SKM-1 treated with dmso at 0.1 percent for 144 hours (cell line): Measurements from ENCODE around the gene JPH3.
A peak's percentile ranks its signal among the peaks of the same experiment; 100 is the strongest.

Experiments
- DNase-seq: peaks from one replicate; lab custom pipeline; 2025; ENCODE audit not compliant: unreplicated experiment; lab: John Stamatoyannopoulos, UW

The JPH3 gene

DNA sequence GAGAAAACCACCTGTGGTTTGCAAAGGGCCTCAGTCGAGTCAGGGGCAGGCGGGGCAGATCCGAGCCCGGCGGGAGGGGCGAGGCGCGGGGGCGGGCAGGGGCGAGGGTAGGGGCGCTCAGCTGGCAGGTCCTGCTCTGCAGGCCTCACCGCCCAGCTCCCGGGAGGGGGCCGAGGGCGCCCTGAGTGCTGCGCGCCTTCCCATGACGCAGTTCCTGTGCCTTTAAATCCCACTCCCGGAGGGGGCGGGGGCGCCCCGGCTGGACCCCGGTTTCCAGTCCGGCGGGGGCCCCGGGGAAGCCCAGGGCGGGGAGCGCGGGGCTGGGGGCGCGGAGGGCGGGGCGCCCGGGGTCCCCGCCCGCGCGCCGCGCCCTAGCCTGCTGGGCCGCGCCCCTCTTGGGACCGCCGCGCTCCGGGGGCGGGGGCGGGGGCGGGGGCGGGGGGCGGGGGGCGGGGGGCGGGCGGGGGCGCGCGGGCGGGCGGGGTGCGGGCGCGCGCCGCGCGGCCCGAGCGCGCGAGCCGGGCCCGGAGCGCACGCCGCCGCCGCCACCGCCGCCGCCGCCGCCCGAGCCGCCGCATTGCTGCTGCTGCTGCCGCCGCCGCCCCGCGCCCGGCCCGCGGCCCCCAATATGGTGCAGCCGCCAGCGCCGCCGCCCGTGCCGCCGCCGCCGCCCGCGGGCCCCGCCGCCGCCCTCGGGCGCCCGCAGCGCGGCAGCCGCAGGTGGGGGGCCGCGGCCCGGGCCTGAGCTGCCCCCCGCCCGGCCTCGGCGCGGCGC, at the start of gene JPH3:
Gene JPH3 (plus strand): TSS at position 508 of the 775 bp plus-strand sequence. CDS start 639 bp downstream, outside the sequence.
- no peak for DNase-seq

DNA sequence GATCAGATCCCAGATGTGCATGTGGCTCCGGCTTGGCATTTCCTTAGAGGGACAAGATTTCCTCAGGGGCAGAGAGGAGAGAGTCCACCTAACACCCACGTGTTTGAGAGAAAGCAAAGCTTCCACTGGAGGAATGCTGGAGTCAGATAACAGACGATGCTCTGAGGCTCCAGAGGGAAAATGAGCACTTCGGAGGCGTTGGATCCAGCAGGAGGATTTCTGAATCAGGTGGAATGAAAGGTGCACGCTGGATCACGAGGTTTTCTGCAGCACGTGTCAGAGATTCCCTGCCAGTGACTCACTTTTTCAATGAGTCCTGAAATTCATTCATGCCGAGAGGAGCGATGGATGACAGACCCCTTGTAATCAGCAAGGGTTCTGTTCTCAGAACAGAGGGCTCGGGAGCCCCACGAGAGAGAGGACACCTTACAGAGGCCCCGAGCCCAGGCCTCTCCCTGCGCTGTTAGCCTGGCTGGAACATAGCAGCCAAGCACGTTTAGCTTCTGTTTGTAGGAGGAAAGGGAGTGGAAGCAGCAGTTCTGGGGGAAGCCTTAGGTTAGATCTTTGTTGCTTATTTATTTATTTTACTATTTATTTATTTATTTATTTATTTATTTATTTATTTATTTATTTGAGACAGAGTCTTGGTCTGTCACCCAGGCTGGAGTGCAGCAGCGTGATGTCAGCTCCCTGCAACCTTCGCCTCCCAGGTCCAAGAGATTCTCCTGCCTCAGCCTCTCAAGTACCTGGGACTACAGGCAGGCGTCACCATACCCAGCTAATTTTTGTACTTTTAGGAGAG, 49.3 kb upstream of the JPH3 start:
- no peak for DNase-seq

DNA sequence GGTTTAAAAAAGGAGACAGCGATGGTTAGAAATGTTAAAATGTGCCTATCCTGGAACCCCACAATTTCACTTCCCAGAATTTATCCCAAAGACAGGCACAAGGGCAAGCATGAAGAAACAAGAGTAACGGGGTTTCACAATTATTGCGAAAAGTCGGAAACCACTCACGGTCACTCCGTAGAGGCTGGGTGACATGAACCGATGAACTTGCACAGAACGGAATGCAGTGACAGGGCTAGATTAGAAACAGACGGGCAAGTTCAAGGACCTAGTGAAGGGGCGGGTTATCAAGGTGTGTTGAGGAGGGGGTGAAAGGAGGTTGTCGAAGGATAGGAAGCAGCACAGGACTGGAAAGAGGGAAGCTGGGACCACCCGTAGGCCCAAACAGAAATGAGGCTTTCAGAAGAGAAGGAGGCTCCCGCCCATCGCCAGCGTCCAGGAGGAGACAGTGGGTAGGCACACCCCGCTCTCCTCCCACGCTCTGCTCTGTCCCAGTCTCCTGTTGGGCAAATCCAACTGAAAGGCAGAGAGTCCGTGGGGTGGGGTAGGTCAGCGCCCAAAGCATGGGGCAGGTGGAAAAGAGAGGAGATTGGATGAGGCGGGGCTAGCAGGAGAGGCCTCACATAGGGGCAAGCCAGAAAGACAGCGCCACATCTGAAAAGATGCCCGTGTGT, 47.4 kb upstream of the JPH3 start:
- peak; percentile 23 for DNase-seq

DNA sequence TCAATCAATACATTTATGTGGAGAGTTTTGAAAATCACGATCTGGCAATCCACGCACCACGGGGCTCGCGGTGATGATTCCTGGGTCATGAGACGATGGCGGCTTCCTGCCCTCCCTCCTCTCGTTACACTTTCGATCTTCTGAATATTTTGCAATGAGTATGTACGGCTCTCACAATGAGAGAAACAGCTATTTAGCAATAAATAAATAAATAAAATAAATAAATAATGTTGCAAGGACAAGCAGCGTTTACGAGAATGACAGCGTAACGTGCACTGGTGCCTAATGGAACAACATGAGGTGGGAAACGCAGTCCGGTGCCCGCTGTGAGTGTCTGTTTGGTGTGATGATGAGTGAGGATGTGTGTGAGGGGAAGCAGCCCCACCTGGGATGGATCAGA, 46.7 kb upstream of the JPH3 start:
- no peak for DNase-seq

DNA sequence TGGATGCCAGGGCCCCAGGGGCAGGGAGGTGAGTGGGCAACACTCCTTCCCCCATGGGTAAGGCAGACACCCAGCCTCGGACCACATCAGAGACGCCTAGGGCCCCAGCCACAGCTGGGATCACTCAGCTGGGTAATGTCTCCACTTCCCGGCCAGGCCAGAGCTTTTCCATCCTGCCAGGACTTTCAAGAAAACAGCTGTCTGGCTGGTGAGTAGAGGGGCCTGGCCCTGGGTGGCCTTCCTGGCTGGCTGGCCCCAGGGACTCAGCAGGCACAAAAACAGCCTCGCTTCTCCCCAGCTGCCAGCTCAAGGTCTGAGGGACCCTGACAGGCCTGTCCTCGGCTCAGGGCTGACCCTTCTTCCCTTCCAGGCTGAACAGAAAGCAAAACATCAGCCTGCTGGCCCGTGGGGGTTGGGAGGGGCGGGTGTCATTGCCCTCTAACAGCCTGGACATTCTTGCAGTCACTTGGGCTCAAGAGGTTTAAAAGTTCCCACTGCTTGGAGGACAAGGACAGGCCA, 45.3 kb upstream of the JPH3 start:
- no peak for DNase-seq

DNA sequence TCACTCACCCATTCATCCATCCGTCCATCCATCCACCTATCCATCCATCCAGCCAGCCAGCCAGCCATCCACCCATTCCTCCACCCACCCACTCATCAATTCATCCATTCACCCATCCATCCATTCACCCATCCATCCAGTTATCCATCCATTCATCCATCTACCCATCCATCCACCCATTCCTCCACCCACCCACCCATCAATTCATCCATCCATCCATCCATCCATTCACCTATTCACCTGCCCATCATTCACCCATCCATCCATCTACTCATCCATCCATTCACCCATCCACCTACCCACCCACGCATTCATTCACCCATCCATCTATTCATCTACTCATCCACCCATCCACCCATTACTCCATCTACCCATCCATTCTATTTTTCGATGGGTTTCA, 43.6 kb upstream of the JPH3 start:
- DNase-seq, result no peak

DNA sequence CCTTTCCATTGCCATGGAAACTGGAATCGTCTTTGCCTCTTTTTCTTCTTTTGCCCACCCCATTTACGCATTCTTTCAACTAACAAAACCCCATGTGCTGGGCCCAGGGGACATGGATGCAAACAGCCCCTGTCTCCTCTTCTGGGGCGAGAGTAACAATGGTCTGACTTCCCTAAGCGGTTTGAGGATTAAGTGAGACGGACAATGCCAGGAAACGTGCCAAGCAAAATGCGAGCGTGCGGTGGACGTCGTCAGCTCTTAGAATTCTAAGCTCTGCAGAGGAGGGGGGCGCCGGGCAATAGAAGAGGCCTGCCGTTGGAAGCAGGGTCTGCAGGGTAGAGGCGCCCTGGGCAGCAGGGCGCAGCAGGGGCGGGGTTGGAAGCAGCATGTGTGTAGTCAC, 42.4 kb upstream of the JPH3 start:
- no peak for DNase-seq

DNA sequence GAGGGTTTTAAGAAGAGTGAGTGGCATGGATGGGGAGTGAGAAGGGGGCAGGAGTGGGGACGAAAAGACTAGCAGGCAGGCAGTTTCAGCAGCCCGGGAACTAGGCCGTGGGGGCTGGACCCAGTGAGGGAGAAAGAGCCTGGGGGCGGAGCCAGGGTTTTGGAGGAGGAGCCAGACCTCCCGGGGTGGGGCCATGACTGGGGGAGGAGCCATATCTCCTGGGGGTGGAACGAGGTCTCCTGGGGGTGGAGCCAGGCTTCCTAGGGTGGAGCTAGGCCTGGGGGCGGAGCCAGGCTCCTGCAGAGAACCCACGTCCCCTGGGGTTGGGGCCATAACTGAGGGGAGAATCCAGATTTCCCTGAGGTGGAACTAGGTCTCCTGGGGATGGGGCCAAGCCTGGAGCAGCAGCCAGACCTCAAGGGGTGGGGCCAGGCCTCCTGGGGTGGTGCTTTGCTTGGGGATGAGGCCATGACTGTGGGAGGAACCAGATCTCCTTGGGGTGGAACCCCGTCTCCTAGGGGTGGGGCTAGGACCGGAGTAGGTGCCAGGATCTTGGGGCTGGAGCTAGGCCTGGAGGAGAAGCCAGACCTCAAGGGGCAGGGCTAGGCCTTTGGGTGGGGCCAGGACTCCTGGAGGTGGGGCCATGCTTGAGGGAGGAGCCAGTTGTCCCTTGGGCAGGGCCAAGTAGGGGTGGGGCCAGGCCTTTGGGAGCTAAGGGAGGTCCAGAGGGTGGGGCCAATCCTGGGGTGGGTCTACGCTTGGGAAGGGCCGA, 41.7 kb upstream of the JPH3 start:
- no peak for DNase-seq

DNA sequence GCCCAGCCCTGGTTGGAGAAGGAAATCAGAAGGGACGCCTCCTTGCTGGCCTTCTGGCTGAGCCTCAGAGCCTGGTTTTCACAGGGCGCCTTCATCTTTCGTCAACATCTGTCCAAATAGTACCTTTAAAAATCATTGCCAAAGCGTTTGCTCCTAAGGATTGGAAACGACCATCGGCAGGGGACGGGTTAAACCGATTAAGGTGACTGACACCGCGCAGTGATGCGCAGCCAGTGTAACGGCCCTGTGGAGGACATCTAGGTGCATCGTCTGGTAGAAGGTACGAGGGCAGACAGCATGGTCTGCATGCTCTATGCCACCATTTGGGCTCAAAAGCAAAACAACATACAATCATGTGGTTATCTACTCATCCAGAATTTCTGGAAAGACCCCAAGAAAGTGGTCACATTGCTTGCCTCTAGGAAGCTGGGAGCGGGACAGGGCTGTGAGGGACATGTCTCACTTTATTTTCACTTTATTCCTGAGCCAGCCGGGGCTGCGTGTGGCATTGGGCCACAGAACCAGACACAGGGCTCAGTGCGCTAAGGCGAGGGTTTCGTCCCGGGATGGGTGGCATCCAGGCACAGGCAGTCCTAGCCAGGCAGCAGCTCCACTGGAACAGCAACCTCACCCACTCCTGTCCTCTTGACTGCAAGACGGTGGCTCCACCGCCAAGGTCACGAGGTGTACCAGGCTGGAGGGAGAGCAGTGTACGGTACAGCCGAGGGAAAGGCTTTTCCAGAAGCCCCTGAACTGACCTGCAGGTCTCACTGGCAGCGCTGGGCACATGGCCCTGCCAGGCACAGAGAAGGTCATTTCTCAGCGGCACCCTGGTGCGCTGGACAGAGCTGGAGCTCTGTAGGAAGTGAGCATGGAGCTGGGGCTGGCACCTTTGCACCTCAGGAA, 40.9 kb upstream of the JPH3 start:
- DNase-seq, result no peak

DNA sequence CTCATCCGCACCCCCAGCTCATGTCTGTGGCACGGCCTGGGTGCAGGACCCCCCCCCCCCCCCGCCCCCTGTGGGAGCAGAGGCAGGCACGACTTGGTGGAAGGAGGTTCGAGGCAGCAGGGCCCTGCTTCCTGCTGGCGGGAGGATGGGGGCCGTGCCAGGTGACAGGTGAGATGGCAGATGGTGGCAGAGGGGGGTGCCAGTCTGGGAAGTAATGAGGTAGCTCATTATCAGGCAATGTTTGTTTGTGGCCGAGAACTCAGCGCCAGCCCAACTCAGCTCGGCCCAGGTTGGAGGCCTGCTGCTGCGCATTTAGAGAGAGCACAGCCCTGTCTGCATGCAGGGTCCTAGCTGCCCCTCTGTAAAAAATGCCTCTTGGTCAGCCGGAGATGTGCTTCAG, 40.1 kb upstream of the JPH3 start:
- no peak for DNase-seq

DNA sequence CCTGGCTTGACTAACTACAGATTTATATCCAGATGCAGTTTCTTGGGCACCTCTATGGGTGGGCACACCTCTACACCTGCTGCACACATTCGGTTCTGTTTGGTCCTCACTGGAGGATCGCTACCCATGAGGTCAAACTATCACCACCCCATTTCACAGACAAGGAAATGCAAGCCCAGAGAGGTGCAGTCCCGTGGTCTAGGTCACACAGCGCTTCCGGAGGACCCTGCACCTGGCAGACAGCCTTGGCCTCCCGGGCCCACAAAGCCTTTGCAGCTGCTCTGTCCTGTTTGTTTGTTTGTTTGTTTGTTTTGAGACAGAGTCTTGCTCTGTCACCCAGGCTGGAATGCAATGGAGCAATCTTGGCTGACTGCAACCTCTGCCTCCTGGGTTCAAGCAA, 39.3 kb upstream of the JPH3 start:
- DNase-seq, result no peak

DNA sequence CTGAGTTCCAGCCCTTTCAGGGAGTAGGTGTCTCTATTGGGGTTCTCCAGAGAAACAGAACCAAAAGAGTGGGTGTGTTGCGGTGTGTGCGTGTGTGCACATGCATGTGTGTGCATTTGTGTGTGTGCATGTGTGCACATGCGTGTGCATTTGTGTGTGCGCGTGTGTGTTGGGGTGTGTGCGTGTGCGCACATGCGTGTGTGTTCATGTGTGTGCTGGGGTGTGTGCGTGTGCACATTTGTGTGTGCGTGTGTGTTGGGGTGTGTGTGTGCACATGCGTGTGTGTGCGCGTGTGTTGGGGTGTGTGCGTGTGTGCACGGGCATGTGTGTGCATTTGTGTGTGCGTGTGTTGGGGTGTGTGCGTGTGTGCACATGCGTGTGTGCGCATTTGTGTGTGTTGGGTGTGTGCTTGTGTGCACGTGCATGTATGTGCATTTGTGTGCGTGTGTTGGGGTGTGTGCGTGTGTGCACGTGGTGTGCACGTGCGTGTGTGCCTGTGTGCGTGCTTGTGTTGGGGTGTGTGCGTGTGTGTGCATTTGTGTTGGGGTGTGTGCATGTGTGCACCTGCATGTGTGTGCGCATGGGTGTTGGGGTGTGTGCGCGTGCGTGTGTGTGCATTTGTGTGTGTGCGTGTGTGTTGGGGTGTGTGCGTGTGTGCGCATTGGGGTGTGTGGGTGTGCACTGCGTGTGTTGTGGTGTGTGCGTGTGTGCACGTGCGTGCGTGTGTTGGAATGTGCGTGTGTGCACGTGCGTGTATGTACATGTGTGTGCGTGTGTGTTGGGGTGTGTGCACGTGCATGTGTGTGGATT, 38.4 kb upstream of the JPH3 start:
- no peak for DNase-seq

DNA sequence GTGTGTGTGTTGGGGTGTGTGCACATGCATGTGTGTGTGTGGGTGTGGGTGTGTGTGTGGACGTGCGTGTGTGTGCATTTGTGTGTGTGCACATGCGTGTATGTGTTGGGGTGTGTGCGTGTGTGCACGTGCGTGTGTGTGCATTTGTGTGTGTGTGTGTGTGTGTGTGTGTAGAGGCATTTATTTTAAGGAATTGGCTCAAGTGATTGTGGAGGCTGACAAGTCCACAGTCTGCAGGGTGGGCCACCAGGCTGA, 37.9 kb upstream of the JPH3 start:
- no peak for DNase-seq

DNA sequence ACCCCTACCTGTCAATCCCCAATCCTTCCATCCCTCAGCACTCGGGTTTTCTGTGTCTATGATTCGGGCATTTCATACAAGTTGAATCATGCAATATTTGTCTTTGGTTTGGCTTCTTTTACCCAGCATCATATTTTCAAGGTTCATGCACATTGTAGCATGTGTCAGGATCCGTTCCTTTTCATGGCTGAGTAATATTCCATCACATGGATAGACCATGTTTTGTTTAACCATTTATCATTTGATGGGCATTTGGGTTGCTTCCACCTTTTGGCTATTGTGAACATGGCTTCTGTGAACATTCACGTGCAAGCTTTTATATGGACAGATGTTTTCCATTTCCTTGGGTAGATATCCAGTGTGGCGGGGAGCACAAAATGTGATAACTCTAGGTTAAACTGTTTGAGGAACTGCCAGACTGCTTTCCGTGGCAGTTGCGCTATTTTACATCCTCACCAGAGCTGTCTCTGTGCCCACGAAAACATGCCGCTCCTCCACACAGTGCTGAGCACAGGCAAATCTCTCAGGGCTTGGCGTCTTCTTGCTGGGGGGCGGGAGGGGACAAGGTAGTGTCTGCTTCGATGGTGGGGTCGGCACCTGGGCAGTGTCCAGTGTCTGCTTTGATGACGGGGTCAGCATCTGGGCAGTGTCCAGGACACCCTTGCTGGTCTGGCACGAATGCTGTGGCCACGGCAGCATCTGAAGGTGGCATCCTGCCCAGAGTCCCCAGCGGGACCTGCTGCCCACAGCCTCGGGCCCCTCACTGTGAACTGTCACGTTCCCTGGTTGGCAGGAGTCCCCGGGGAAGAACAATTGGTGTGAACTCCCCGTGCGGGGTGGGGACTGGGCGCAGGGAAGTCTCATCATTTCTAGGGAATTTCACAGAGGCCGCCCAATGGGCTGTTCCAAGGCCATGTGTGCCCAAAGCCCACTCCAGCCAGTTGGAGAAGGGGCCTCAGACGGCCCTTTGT, 32.4 kb upstream of the JPH3 start:
- DNase-seq, result no peak

DNA sequence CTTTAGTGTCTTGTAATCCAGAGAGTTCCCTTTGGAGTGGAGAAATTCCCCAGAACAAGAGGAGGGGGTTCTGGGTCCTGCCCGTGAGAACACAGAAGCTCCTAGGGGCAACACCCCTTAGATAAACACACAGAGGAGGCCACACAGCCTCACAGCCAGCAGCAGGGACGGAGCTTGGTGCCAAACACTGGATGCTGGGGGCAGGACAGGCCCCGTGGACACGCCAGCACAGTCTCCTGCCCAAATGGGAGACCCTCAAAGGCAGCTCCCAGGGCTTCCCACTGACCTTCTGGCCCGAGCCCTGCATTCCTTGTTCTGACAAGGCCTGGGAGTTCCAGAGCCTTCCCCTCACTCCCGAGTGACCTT, 31.8 kb upstream of the JPH3 start:
- no peak for DNase-seq

DNA sequence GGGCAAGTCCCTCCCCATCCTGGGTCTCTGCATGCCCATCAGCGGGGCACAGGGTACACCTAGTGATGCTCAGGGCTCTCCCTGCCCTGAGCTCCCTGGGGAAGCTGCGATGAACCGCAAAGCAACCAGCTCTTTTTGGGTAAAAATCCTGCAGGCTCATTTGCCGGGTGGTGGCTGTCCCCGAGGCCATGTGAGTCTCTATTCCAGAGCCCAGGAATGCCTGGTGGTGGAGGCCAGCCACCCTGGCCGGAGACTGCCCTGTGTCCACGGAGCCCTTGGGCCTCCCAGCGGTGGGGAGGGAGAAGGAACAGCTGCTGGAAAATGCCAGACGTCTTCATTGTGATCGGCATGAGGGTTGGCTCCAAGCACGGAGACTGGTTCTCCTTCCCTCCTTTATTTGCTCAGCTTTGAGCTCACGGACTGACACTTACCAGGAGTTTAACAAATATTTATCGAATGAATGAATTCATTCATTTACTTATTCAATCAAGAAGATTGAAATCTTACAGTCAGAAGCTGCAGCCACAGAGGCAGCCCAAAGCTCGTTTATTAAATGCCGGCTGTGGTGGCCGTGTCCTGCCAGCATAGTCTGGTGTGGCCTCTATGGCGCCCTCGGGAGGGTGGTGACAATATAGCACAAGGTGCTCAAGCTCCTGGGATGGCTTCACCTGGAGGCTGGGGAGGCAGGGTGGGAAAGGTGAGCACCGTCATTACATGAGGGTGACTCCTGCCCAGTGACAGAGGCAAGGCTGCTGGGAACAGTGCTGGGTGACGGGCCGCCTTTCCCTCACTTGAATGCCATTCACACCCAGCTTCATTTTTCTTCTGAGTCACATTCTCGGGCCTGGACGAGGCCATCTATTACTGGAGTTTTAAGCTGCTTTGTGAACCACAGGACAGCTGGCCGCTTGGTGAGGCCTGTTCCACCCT, 31.1 kb upstream of the JPH3 start:
- peak; percentile 25 for DNase-seq

DNA sequence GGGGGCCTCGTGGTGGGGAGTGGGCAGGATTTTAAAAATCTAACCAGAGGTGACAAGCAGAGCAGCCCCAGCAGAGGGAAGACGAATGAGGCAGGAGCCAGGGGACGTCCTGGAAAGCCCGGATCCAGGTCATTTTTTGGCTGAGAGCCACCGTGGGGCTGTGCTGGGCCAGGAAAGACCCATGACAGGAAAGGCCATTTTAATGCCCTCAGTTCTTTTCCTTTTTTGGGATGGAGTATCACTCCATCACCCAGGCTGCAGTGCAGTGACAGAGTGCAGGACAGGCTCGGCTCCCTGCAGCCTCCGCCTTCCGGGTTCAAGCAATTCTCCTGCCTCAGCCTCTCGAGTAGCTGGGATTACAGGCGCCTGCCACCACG, 30.5 kb upstream of the JPH3 start:
- no peak for DNase-seq
